Measurements from ENCODE around the gene HOXB9.

- TF ChIP-seq POLR2A (IDR thresholded peaks at IDR 0.05) (no peak), CTCF (IDR thresholded peaks at IDR 0.05) (no peak)
Observed at GRCh38 chr17:48626245-48627117, at the start of gene HOXB9.
